ENCODE measurements around the gene BMF. TPM values are rescaled to one million over a fixed set of nuclear protein-coding genes. Genes with fewer than 3 reads are reported as not detected.

BMF gene
- polyA plus RNA-seq, 3 donors: 5.6 to 59.6 (median 6.5) TPM

- TF ChIP-seq CTCF (IDR thresholded peaks at IDR 0.05): no peak
- Mint-ChIP-seq H3K27me3 (ENCODE audit: low read depth in 3 of 3) (peaks cover 5 to 12% (median 8%) of the 10 kb centered on the region in 3 donors), H3K4me1 (peaks cover 25% of the 10 kb centered on the region), H3K4me3 (no peak overlapping the region), H3K9me3 (peaks cover 0 to 6% (median 3%) of the 10 kb centered on the region in 7 donors), H3K36me3 (peaks cover 0 to 3% of the 10 kb centered on the region in 2 donors), H3K27ac (no peak overlapping the region)
- H3K9me3 ChIP-seq (replicated peaks in 1 of 2; ENCODE audit: control insufficient read depth in 1 of 2, insufficient read depth in 1 of 2, low read length in 2 of 2): no peaks in the 10 kb centered on the region
- H3K9ac ChIP-seq (ENCODE audit: insufficient read depth, low read length, poor library complexity, severe bottlenecking): no peak overlapping the region
- H3K4me3 ChIP-seq (replicated peaks in 1 of 3; ENCODE audit: low read depth in 2 of 3, low read length in 3 of 3): no peak overlapping the region
- H4K20me1 ChIP-seq (ENCODE audit: insufficient read depth, low read length): no peaks in the 10 kb centered on the region
- no peak for DNase-seq
- intact Hi-C loops (cut with micrococcal nuclease): no loop called here
- no peaks in the 10 kb centered on the region for H3K36me3 ChIP-seq (replicated peaks in 1 of 2; ENCODE audit: control insufficient read depth in 1 of 2, insufficient read depth in 2 of 2, low read length in 2 of 2)
- H3K4me1 ChIP-seq (ENCODE audit: control insufficient read depth in 1 of 2, insufficient read depth in 2 of 2, low read length in 2 of 2): peaks cover 14 to 15% of the 10 kb centered on the region in 2 donors
- WGBS (ENCODE audit: insufficient coverage): 90% methylated on average over 2 of the region's 8 CpGs
- H3K4me2 ChIP-seq (replicated peaks; ENCODE audit: extremely low read depth, low read length, poor library complexity, severe bottlenecking): no peak overlapping the region
- H3K27me3 ChIP-seq (ENCODE audit: control insufficient read depth in 2 of 2, insufficient read depth in 2 of 2, low read length in 2 of 2): no peaks in the 10 kb centered on the region
- no peak overlapping the region for H2AFZ ChIP-seq (ENCODE audit: insufficient read depth, low read depth, low read length, poor library complexity, severe bottlenecking)
- no peak overlapping the region for H3K27ac ChIP-seq (ENCODE audit: low read depth in 1 of 2, low read length in 2 of 2)
- H3K79me2 ChIP-seq (ENCODE audit: insufficient read depth, low read length): no peaks in the 10 kb centered on the region
These were observed 38.0 kb downstream of the BMF start for GRCh38 chr15:40070608-40071218.

DNA sequence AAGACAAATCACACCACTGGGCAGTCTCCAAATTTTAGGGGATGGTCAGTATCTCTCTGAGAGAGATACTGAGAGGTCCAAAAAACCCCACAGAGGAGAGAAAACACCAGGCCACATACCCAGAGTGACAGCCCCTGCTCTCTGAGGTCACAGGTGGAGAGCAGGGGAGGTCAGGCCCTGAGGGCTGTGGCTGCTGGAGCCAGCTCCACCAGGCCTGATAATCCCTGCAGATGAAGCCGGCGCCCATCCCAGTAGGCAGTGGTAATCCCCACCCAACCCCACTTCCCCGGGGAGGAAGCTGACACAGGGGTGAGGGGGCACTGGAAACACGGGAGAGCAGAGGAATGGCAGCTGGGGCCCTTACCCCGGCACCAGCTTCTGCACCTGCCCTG is 38.5 kb downstream of the BMF start:
- Mint-ChIP-seq H3K27me3 (ENCODE audit: low read depth in 3 of 3) (peaks cover 5 to 12% (median 8%) of the 10 kb centered on the region in 3 donors), H3K27ac (no peak overlapping the region), H3K4me3 (no peak overlapping the region), H3K36me3 (peaks cover 0 to 3% of the 10 kb centered on the region in 2 donors), H3K9me3 (peaks cover 0 to 6% (median 3%) of the 10 kb centered on the region in 7 donors), H3K4me1 (peaks cover 20% of the 10 kb centered on the region)
- intact Hi-C loops (cut with micrococcal nuclease): no loop called here
- no peak overlapping the region for H3K27ac ChIP-seq (ENCODE audit: low read depth in 1 of 2, low read length in 2 of 2)
- H3K9me3 ChIP-seq (replicated peaks in 1 of 2; ENCODE audit: control insufficient read depth in 1 of 2, insufficient read depth in 1 of 2, low read length in 2 of 2): no peaks in the 10 kb centered on the region
- H3K79me2 ChIP-seq (ENCODE audit: insufficient read depth, low read length): no peaks in the 10 kb centered on the region
- no peaks in the 10 kb centered on the region for H3K36me3 ChIP-seq (replicated peaks in 1 of 2; ENCODE audit: control insufficient read depth in 1 of 2, insufficient read depth in 2 of 2, low read length in 2 of 2)
- H3K4me2 ChIP-seq (replicated peaks; ENCODE audit: extremely low read depth, low read length, poor library complexity, severe bottlenecking): no peak overlapping the region
- WGBS (ENCODE audit: insufficient coverage): no CpG with 5 or more reads among the region's 5 CpGs
- H3K4me3 ChIP-seq (replicated peaks in 1 of 3; ENCODE audit: low read depth in 2 of 3, low read length in 3 of 3): no peak overlapping the region
- no peaks in the 10 kb centered on the region for H3K27me3 ChIP-seq (ENCODE audit: control insufficient read depth in 2 of 2, insufficient read depth in 2 of 2, low read length in 2 of 2)
- no peak for TF ChIP-seq CTCF (IDR thresholded peaks at IDR 0.05)
- H3K4me1 ChIP-seq (ENCODE audit: control insufficient read depth in 1 of 2, insufficient read depth in 2 of 2, low read length in 2 of 2): peaks cover 9 to 10% of the 10 kb centered on the region in 2 donors
- H4K20me1 ChIP-seq (ENCODE audit: insufficient read depth, low read length): no peaks in the 10 kb centered on the region
- H3K9ac ChIP-seq (ENCODE audit: insufficient read depth, low read length, poor library complexity, severe bottlenecking): no peak overlapping the region
- H2AFZ ChIP-seq (ENCODE audit: insufficient read depth, low read depth, low read length, poor library complexity, severe bottlenecking): no peak overlapping the region
- no peak for DNase-seq

Measured in CD14-positive monocyte (primary cell).